ENCODE measurements around the gene GTPBP8.

GTPBP8 gene

GRCh38 chr3:112990672-112991602 lies at the start of gene GTPBP8:
Gene GTPBP8, plus strand, starts transcription at chr3:112990984. Its CDS starts 16 bp downstream, at chr3:112991000.
- peak; percentile 94 for DNase-seq

GRCh38 chr3:112948346-112948838 lies 42.4 kb upstream of the GTPBP8 start:
- DNase-seq: no peak

GRCh38 chr3:112956351-112956750 lies 34.4 kb upstream of the GTPBP8 start:
- no peak for DNase-seq

- DNase-seq: peak; percentile 71
These were observed 31.8 kb upstream of the GTPBP8 start for GRCh38 chr3:112958811-112959560.

- DNase-seq: no peak
These were observed 27.1 kb upstream of the GTPBP8 start for GRCh38 chr3:112963683-112964082.

- DNase-seq: no peak
These were observed 25.1 kb upstream of the GTPBP8 start for GRCh38 chr3:112965656-112966055.

- no peak for DNase-seq
These were observed 24.2 kb upstream of the GTPBP8 start for GRCh38 chr3:112966633-112967032.

- no peak for DNase-seq
These were observed 23.4 kb upstream of the GTPBP8 start for GRCh38 chr3:112967425-112967824.

GRCh38 chr3:112967828-112968227 lies 23.0 kb upstream of the GTPBP8 start:
- no peak for DNase-seq

GRCh38 chr3:112972158-112972557 lies 18.6 kb upstream of the GTPBP8 start:
- DNase-seq: no peak

GRCh38 chr3:112973325-112974177 lies 17.2 kb upstream of the GTPBP8 start:
- DNase-seq: peak; percentile 83

GRCh38 chr3:112974178-112974517 lies 16.6 kb upstream of the GTPBP8 start:
- DNase-seq: peak; percentile 19

GRCh38 chr3:112974894-112975293 lies 15.9 kb upstream of the GTPBP8 start, which contains the start of gene CD200R1:
Gene CD200R1, minus strand, starts transcription at chr3:112975103. Its CDS starts 246 bp downstream, at chr3:112974857.
- DNase-seq: peak; percentile 39

- DNase-seq: no peak
These were observed 14.8 kb upstream of the GTPBP8 start for GRCh38 chr3:112976001-112976400.

GRCh38 chr3:112976953-112977352 lies 13.8 kb upstream of the GTPBP8 start:
- no peak for DNase-seq

- peak; percentile 67 for DNase-seq
These were observed 11.4 kb upstream of the GTPBP8 start for GRCh38 chr3:112979244-112979832.

GRCh38 chr3:112980080-112980479 lies 10.7 kb upstream of the GTPBP8 start:
- no peak for DNase-seq

GRCh38 chr3:112982710-112983109 lies 8.1 kb upstream of the GTPBP8 start:
- DNase-seq: no peak

- DNase-seq: no peak
These were observed 6.3 kb upstream of the GTPBP8 start for GRCh38 chr3:112984485-112984884.

GRCh38 chr3:112987710-112988334 lies 3.0 kb upstream of the GTPBP8 start:
- no peak for DNase-seq

GRCh38 chr3:112995800-112996199 lies 5.0 kb downstream of the GTPBP8 start:
- no peak for DNase-seq

GRCh38 chr3:113000691-113001090 lies 9.9 kb downstream of the GTPBP8 start:
- no peak for DNase-seq
